ENCODE results near the gene CEP112.

CEP112 gene

GRCh38 chr17:65595071-65595656 is 596.8 kb downstream of the CEP112 start:
- no peak for TF ChIP-seq POLR2A (IDR thresholded peaks at IDR 0.05; ENCODE audit: extremely low read depth, insufficient read length)
- no peak for TF ChIP-seq MYC (IDR thresholded peaks at IDR 0.05; ENCODE audit: low read depth, low read length)
- TF ChIP-seq, protein P1, sequence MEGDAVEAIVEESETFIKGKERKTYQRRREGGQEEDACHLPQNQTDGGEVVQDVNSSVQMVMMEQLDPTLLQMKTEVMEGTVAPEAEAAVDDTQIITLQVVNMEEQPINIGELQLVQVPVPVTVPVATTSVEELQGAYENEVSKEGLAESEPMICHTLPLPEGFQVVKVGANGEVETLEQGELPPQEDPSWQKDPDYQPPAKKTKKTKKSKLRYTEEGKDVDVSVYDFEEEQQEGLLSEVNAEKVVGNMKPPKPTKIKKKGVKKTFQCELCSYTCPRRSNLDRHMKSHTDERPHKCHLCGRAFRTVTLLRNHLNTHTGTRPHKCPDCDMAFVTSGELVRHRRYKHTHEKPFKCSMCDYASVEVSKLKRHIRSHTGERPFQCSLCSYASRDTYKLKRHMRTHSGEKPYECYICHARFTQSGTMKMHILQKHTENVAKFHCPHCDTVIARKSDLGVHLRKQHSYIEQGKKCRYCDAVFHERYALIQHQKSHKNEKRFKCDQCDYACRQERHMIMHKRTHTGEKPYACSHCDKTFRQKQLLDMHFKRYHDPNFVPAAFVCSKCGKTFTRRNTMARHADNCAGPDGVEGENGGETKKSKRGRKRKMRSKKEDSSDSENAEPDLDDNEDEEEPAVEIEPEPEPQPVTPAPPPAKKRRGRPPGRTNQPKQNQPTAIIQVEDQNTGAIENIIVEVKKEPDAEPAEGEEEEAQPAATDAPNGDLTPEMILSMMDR (IDR thresholded peaks at IDR 0.05; ENCODE audit: low read depth, low read length), result no peak
- TF ChIP-seq, protein P2, sequence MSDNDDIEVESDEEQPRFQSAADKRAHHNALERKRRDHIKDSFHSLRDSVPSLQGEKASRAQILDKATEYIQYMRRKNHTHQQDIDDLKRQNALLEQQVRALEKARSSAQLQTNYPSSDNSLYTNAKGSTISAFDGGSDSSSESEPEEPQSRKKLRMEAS (IDR thresholded peaks at IDR 0.05; ENCODE audit: low read depth, low read length), result no peak
- no peak for DNase-seq (ENCODE audit: low read depth)
- H3K4me3 ChIP-seq (ENCODE audit: low read depth, low read length), result no peak overlapping the region

DNA sequence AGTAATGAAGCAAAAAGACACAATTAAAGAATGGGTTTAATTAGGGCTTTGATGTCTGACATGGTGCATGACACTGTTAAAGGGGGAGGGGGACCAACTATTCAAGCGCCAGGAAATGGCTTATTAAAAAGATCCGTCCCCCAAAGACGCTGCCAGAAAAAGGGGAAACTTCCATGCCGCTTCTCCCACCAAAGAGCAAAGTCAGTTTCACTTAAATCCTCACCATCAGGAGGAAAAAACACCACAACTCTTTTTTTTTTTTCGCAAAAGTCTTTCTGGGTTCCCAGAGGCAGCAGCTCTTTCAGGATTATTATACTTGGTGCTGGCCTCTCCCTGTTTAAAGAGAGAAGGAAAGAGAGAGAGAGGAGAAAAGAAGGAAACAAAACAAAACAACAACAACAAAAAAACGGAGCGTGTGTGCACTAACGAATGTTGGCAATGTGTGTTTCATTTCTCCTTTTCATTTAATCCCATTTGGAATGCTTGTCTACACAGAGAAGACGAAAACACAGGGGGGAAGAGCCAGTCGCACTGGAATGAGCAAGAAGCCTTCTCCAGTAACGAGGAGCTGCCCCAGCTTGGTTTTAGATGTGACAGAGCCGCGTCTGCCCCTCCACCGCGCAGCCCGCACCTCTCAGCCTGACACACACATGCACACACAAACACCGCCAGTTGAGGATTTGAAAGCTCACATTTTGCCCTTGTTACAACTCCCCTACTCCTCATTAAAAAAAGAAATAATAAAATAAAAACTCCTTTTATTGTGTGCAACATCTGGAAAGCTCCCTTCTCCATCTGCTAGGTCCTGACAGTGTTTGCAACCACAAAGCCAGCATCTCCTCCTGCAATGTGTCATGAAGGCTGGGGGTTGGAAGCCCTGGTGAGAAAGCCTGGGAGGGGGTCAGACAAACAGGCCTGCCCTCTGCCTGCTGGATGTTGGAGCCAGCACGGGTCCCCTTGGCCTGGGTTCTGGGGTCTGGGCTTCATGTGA is 597.8 kb downstream of the CEP112 start:
- no peak overlapping the region for H3K4me3 ChIP-seq (ENCODE audit: low read depth, low read length)
- DNase-seq (ENCODE audit: low read depth), result no peak
- TF ChIP-seq, protein P1 (IDR thresholded peaks at IDR 0.05; ENCODE audit: low read depth, low read length), result no peak
- TF ChIP-seq MYC (IDR thresholded peaks at IDR 0.05; ENCODE audit: low read depth, low read length), result no peak
- no peak for TF ChIP-seq POLR2A (IDR thresholded peaks at IDR 0.05; ENCODE audit: extremely low read depth, insufficient read length)
- TF ChIP-seq, protein P2 (IDR thresholded peaks at IDR 0.05; ENCODE audit: low read depth, low read length), result no peak

DNA sequence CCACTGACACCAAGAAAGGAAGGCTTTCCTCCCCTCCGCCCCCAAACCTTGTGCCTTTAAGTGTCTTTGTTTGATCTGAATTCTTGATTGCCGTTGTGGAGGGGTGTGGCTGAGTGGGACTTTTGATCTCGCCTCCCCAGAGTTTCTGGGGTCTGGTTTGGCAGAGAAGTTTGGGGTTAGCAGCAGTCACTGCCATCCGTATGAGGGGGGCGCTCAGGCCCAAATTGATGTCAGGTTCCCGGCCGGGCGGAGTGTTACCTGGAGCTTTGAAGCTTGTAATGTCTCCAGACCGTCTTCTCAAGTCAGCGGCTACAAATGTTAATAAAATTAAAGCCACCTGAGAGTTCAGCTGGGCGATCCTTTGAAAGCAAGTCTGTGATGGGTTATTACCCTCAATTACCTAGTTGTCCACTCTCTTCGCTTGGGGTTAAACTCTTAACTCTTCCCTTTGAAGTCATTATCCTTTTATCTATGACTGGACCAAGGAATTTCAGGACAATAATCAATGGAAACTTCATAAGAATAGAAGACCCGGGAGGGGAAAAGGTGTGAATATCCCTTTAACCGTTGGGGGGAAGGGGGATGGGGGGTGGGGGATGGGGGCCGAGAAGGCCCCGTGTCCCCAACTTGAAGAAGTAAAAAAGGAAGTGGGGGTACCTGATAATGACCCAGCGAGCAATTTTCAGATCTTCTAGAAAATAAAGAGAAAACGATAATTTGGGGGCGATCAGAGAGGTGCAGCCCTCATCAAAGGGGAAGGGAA is 598.7 kb downstream of the CEP112 start:
- H3K4me3 ChIP-seq (ENCODE audit: low read depth, low read length), result no peak overlapping the region
- TF ChIP-seq MYC (IDR thresholded peaks at IDR 0.05; ENCODE audit: low read depth, low read length) (no peak), POLR2A (IDR thresholded peaks at IDR 0.05; ENCODE audit: extremely low read depth, insufficient read length) (no peak)
- TF ChIP-seq, protein P1 (IDR thresholded peaks at IDR 0.05; ENCODE audit: low read depth, low read length), result no peak
- TF ChIP-seq, protein P2 (IDR thresholded peaks at IDR 0.05; ENCODE audit: low read depth, low read length), result no peak
- no peak for DNase-seq (ENCODE audit: low read depth)

DNA sequence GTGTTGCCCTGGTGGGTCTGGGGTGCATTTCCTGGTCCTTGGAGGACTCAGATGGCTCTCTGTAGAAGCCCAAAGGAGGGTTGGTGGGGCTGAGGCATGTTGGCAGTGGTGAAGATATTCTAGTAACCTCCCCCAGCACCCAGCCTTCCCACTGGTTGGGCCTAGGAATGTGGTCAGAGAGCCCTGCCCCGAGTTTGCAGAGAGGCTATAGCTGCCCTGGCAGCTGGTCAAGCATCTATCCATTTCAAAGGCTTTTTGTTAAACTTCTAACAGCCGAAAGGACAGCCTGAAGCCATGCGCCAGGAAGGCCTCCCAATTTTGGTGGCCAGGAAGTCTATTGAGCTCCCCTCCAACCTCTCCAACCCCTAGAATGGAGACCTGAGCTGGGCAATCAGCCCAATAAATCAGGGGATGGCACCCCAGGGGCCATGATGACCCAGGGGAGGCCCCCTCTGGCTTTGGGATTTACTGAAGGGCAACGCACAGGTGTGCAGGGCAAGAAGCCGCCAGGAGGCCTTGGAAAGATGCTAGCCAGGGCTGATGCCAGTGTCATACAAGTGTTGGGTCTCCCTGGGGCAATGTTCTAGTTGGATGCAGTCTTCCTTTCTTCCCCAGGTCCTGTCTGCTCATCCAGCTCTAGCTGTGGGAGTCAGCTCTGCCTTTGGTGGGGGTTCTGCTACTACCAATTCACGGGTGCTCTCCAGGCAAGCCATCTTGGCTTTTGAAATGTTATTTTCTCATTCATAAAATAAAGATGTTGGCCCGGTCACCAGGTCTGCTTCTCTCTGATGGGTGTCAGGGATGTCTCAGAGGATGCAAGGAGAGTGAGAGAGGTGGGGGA is 599.6 kb downstream of the CEP112 start:
- no peak for TF ChIP-seq POLR2A (IDR thresholded peaks at IDR 0.05; ENCODE audit: extremely low read depth, insufficient read length)
- TF ChIP-seq, protein P2 (IDR thresholded peaks at IDR 0.05; ENCODE audit: low read depth, low read length), result no peak
- TF ChIP-seq, protein P1 (IDR thresholded peaks at IDR 0.05; ENCODE audit: low read depth, low read length), result no peak
- TF ChIP-seq MYC (IDR thresholded peaks at IDR 0.05; ENCODE audit: low read depth, low read length), result no peak
- no peak for DNase-seq (ENCODE audit: low read depth)
- H3K4me3 ChIP-seq (ENCODE audit: low read depth, low read length), result no peak overlapping the region

DNA sequence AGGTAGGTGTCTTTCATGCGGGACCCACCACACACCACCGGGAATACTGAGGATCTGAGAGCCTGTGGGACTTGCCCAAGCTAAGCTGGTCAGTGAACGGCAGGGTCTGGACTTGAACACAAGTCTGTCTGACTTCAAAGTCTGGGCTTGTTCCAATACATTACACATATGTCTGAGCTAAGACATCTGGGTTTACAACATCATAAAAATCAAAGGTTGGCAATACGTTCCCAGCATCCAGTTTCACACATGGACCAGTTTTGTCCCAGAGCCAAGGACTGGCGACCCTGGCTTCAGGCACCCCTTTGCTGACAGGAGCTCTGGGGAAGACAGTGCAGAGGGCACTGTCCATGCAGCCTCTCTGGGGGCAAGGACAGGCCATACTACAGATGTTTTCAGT is 602.6 kb downstream of the CEP112 start:
- DNase-seq (ENCODE audit: low read depth), result no peak
- no peak for TF ChIP-seq MYC (IDR thresholded peaks at IDR 0.05; ENCODE audit: low read depth, low read length)

More for the DNA sequence above, 602.6 kb downstream of the CEP112 start:
- H3K4me3 ChIP-seq (ENCODE audit: low read depth, low read length), result no peak overlapping the region

Measured in NB4 (cell line).